ENCODE results near the gene GPR179.

DNA sequence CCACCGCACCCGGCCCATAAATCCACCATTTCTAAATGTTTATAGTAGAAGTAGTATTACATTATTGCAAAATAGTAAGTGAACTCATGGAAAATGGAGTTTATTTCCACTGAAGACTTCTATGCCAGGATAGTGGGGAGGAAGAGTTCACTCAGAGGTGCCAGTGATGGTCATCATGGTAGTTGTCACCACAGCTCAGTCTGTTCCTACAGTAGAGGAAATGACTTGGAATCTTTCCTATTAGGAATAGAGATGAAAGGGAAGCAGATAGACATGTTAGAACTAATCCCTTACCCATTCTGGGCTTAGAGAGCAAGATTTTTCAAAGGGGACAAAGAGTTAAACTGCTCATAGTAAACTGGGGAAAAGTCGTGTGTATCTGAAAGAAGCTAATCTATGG, 26.7 kb downstream of the GPR179 start:
- TF ChIP-seq, protein P1, sequence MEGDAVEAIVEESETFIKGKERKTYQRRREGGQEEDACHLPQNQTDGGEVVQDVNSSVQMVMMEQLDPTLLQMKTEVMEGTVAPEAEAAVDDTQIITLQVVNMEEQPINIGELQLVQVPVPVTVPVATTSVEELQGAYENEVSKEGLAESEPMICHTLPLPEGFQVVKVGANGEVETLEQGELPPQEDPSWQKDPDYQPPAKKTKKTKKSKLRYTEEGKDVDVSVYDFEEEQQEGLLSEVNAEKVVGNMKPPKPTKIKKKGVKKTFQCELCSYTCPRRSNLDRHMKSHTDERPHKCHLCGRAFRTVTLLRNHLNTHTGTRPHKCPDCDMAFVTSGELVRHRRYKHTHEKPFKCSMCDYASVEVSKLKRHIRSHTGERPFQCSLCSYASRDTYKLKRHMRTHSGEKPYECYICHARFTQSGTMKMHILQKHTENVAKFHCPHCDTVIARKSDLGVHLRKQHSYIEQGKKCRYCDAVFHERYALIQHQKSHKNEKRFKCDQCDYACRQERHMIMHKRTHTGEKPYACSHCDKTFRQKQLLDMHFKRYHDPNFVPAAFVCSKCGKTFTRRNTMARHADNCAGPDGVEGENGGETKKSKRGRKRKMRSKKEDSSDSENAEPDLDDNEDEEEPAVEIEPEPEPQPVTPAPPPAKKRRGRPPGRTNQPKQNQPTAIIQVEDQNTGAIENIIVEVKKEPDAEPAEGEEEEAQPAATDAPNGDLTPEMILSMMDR (IDR thresholded peaks at IDR 0.05; ENCODE audit: low read depth, low read length) = no peak
- TF ChIP-seq EZH2phosphoT487 (IDR thresholded peaks at IDR 0.05; ENCODE audit: low read depth) = no peak
